Activated CD4-positive, alpha-beta T cell treated with anti-CD3 and anti-CD28 coated beads for 1 hour (primary cell): Measurements from ENCODE around the gene FTCDNL1.

Experiments used
- DNase-seq: peaks from one replicate; pipeline ENCODE4 v3.0.0-alpha.2; 2020

The FTCDNL1 gene

DNA sequence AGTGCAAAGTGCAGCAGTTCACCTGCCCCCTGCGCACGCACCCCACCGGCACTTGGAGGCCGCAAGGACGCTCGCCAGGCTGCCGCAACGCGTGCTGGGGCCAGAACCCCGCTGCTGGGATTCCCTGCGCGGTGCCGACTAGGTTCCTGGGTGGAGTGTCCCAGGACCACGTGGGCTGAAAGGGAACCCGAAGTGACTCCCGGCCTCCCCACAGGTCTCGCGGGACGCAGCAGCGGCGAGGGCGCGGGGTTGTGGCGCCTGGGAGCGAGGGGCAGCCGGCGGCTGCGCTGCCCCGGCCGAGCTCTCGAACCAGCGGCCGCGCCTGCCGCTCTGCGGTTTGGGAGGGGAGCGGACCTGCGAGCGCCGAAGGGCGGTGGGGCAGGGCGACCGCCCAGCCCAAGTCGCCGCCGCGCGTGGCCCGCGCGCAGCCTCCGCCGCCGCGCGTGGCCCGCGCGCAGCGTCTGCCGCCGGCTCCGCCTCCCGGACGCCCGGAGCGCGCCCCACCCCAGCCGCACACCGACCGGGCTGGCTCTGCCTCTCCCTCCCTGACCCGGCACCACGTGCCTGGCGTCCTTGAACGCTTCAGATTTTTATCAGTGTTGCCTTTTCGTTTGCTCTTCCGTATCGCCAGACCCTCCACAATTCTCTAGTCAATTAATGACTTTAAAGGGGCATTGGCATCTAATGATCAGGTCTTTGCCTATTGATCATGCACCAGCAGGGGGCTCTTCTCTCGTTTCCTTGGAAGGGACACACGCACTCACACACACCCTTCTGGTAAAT lies at the start of gene FTCDNL1:
FTCDNL1 (minus strand) TSS at position 475 of the 783 bp plus-strand sequence. CDS start 2,230 bp downstream, outside the sequence.
- peak; percentile 47 for DNase-seq

DNA sequence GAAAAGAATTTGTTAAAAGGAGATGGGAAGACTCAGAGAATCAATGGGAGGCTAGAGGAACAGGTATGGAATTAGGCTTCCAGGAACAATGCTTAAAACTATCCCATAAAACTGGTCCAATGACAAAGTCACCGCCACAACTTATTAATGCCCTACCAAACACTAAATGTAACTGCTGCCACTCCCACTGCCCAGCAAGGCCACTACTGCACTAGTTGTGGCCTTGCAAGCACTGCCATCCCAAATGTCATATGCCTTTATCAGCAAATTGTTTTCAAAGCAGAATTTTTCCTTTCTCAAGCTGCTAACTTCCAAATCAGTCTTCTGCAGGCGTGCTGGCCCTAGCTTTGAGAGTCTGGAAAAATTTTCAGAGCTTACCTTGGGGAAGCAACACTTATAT lies 45.6 kb upstream of the FTCDNL1 start:
- no peak for DNase-seq

DNA sequence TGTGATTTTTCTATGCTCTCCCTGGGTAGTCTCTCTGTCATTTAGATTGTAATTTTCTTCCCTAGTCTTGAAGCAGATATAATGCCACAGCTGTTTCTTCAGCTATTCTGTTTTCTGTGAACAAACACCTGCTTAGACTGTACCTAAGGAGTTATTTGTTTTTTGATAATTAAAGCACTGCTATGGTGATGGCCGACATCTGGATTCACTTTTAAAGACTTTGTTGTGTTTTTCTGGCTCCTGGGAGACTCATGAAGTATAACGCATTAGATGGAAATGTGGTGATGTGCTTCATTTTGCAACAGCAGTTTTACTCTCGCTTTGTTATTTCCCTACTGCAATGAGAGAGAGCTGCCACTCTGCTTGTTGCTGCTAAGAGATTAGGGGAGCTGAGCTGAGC lies 44.4 kb upstream of the FTCDNL1 start:
- DNase-seq: no peak

DNA sequence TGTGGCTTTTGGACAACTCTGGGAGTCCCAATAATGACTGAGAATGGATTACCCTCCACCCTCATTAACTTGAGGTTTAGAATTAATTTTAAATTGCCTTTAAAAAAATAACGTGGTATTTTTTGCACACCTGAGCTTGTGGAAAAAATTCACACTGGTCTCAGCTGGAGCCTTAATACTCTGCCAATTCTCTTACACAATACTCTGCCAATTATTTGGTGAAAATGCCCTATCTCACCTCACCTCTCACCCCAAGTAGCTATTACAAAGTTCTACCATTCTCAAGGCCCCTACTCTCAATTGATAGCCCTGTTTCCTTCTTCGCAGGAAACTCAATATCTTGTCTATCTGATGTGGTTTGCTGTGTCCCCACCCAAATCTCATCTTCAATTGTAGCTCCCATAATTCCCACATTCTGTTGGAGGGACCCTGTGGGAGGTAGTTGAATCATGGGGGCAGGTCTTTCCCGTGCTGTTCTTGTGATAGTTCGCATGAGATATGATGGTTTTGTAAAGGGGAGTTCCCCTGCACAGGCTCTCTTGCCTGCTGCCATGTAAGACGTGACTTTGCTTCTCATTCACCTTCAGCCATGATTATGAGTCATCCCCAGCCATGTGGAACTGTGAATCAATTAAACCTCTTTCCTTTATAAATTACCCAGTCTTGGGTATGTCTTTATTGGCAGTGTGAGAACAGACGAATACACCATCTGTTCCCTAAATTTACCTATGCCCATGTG lies 32.7 kb upstream of the FTCDNL1 start:
- no peak for DNase-seq

DNA sequence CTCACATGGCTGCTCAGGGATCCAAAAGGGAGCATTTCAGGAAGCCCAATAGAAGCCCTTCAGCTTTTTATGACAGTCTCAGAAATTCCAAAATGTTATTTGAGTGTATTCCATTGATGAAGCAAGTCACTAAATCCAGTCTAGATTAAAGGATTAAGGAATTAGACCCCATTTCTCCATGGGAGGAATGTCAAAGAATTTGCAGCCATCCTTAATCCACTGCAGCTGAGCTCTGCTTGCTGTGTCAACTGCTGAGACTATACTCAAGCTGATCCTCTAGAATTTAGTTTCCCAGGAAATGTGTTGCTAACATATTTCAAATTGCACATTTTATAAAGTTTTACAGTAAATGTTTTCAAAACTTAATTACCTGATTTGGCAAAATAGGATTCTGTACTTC lies 31.7 kb upstream of the FTCDNL1 start:
- no peak for DNase-seq

DNA sequence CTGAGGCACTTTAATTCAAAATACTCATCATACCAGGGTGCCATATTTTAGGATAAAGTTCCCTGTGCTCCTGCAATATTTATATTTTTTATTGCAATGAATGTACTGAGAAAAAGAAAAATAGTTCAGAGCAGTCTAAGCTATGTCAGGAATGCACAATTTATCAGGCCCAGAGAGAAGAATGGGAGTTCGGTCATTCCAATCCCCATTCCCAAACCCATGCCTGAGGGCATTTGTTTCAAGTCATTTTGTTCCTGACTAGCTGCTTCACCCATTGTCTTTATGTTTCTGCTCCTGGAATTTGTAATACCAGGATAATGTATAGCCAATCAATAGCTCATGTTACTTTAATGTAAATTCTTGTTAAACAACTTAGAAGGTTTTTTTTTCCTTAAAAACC lies 24.4 kb upstream of the FTCDNL1 start:
- DNase-seq: no peak

GRCh38 chr2:199874209-199874608 lies 23.2 kb upstream of the FTCDNL1 start:
- DNase-seq: no peak

DNA sequence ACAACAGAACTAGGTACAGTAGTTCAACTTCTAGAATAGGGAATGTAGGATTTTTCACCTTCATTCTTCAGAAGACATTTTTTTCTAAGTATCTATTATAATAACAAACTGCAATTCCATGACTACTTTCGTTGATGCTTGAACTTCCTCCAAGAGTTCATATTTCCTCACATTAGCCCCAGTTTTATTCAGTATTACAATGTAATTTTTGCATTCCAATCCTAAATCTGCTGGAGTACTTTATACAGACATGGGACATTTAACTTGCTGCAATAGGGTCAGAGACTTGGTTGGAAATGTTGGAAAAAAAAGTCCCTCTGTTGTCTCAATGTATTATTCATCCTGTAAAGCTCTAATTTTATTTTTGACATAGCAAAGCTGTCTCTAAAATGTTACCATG lies 19.6 kb upstream of the FTCDNL1 start:
- DNase-seq: no peak

- DNase-seq: no peak
Observed at GRCh38 chr2:199869653-199870052, 18.7 kb upstream of the FTCDNL1 start.

DNA sequence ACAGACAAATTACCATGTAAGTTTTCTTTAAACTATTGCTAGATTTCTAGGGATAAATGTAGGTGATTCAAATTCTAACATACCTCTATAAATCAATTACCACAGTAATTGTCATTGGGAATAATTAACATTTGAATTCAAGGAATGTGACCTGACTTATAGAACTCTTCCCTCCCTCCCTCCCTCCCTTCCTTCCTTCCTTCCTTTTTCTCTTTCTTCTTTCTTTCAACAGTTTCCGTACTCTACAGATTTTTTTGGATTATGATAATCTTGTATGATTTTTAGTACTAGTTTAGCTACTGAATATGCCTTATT lies 18.2 kb upstream of the FTCDNL1 start:
- DNase-seq: no peak

DNA sequence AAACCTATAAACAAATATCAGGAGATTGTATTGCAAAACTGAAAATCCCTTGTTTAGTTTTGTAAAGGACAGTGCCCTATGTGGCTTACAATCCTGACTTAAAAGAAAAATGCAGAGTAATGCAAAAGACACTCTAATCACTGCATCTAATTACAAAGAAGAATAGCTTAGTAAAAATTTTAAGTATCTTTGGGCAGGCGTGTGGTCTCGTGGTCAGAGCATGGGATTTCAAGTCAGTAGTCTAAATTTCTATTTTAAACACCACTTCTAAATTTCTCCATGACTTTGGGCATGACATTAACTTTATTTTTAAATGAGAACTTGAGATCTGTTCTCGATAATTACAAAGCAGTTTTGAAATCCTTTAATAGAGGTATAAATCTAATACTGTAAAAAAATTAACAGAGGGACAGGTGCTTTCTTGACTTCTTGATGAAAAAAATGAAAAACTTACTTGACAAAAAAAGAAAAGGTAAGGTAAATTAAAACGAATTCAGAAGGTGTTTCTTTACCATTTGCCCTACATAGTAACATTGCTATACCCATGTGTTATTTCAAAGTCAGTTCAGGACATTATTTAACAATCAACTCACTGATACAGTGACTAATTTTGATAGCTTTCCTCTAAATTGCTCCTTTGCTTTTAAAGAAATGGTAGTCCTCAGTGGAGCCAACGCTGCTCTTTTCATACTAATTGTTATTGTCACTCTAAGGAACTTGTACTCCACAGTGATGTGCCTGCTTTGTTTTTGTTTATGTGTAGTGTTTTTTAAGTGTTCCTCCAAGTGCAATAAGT lies 17.6 kb upstream of the FTCDNL1 start:
- DNase-seq: no peak

DNA sequence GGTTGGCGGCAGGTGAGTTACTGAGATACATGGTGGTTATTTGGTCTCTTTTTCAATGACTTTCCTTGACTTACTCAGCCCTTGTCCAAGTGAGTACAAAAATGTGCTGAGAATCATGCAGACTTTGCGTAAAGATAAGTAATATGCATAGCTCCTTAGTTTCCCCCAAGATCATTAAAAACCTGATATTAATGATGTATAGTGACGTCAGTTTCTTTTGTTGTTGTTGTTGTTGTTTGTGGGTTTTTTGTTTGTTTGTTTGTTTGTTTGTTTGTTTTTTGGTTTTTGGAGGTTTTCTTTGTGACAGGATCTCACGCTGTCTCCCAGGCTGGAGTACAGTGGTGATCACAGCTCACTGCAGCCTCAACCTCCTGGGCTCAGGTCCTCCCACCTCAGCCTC lies 14.9 kb upstream of the FTCDNL1 start:
- DNase-seq: no peak

GRCh38 chr2:199862788-199863187 lies 11.8 kb upstream of the FTCDNL1 start:
- DNase-seq: no peak

GRCh38 chr2:199861132-199861774 lies 10.3 kb upstream of the FTCDNL1 start:
- DNase-seq: no peak

GRCh38 chr2:199855812-199856211 lies 4.8 kb upstream of the FTCDNL1 start:
- DNase-seq: no peak

DNA sequence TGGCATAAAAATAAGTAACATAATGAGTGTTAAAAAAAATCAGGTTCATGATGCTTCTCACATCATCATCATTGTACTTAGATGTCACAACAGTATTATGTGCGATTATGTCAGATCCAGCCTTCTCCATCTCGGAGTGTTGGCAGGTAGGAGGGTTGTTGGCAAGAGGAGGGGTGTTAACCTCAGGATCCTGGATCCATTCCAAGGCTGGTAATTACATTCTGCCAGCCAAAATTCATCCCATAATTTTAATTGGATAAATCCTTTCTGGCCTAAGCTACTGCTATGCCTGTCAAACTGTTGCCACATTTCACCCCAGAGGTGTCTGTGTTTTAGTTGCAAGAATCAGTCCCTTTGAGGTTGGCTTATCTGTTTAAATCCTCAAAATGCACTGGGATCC lies 891 bp upstream of the FTCDNL1 start:
- no peak for DNase-seq

DNA sequence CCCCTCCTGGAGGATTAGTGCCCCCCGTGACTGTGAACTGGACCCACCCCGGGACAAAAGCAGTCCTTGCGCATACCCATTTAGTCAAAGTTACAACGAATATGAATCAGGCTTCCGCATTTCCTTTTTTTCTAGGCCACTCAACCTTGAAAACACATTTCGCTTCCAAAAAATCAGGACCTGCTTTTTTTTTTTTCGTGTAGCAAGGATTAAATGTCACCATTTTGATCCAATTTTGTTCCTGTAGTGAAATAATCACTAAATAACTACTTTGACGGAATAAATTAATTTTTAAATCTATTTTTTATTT lies 464 bp upstream of the FTCDNL1 start:
- no peak for DNase-seq

GRCh38 chr2:199850218-199850717 lies 724 bp downstream of the FTCDNL1 start:
- no peak for DNase-seq

DNA sequence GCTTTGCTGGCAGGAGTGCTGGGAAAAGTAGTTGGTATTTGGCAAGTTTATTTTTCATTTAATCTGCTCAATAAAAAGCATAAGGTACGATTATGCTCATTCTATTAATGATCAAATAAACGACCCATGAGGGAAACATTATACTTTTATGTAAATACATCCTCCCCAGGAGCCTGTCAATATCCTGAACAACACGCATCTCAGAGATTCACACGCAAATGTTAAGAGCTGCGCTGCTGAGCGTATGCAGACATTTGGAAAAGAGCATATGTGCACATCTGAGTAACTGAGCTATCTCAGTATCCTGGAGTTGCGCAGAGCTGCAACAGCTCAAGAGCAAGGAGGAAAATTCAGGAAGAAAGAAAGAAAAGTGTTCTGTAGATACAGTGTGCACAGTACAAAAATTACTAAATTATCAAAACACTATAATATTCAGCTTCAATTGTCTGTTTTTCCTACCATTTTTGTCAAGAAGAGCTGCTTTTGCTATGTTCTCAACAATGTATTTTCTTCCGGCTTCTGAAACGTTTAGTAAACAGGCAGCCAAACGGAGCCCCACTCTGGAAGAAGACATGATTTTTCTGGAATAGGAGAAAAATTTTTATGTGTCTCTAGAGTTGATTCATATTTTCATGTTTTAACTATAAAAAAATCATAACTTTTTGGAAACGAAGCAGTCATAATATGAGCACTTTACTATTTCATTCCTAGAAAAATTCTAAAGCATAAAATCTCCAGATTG lies 2.4 kb downstream of the FTCDNL1 start:
- no peak for DNase-seq

DNA sequence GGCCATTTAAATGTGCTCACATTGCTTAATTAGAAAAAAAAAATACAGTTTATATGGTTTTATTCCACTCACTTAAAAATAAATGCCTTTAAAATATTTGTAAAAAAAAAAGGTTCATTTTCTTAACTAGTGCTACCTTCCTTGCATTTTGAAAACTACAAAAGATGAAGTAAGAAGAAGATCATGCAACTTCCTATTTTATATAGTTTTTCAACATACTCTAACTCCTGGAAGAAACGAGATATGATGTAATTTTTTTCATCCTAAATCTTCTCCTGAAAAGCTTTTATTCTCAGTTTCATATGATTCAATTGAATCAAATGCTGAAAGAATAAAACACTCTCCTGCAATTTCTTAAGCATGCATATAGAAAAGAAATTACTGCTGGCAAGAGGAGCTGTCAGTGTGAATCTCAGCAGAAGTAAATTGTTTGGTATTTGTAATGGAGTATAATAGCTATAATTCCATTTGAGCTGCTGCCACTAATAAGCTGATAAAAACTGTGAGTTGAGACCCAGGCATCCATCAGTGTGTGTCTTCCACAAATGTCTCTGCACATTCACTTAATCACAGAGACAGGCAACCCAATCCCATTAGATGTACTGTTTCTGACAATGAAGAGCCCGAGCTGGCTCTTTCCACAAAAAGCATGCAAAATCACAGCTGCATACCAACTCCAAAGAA lies 3.7 kb downstream of the FTCDNL1 start:
- no peak for DNase-seq

GRCh38 chr2:199842631-199843395 lies 8.2 kb downstream of the FTCDNL1 start:
- no peak for DNase-seq
